KMS-11 (cell line): Measurements from ENCODE around the gene SERPINE1.

Experiments used
- H2AFZ ChIP-seq: fragments of 200-600 bp; sonication (generic); 2 replicates; pipeline ENCODE4 v1.6.1; 2016; ENCODE audit warnings: antibody characterized with exemption, mixed run types, low read depth
- H3K27ac ChIP-seq: fragments of 200-600 bp; sonication (generic); 2 replicates; pipeline ENCODE4 v1.6.1; 2016; ENCODE audit warnings: mild to moderate bottlenecking, mixed run types
- H3K27me3 ChIP-seq: fragments of 200-600 bp; sonication (generic); 2 replicates; pipeline ENCODE4 v1.6.1; 2017; ENCODE audit warnings: mild to moderate bottlenecking, low read depth, mixed run types, moderate library complexity; ENCODE audit not compliant: insufficient read depth
- H3K36me3 ChIP-seq: fragments of 200-600 bp; sonication (generic); 2 replicates; pipeline ENCODE4 v1.6.1; 2017; ENCODE audit warnings: mild to moderate bottlenecking, mixed run types; ENCODE audit not compliant: insufficient read depth
- H3K4me1 ChIP-seq: fragments of 200-600 bp; sonication (generic); 2 replicates; pipeline ENCODE4 v1.6.1; 2016; ENCODE audit warnings: mild to moderate bottlenecking, low read depth, mixed run types; ENCODE audit not compliant: poor library complexity, severe bottlenecking
- H3K4me2 ChIP-seq: fragments of 200-600 bp; sonication (generic); 2 replicates; pipeline ENCODE4 v1.7.0; 2016; ENCODE audit warnings: mild to moderate bottlenecking, mixed run types
- H3K4me3 ChIP-seq: fragments of 200-600 bp; sonication (generic); IDR thresholded peaks from 2 replicates; pipeline ENCODE4 v1.6.1; 2017; ENCODE audit warnings: low read depth, low read length, mixed read lengths; ENCODE audit not compliant: insufficient read depth
- H3K79me2 ChIP-seq: fragments of 200-600 bp; sonication (generic); 2 replicates; pipeline ENCODE4 v1.6.1; 2016; ENCODE audit warnings: low read depth, mixed run types; ENCODE audit not compliant: insufficient read depth
- H3K9ac ChIP-seq: fragments of 200-600 bp; sonication (generic); 2 replicates; pipeline ENCODE4 v1.6.1; 2016; ENCODE audit warnings: mild to moderate bottlenecking, mixed run types
- H4K20me1 ChIP-seq: fragments of 200-600 bp; sonication (generic); 2 replicates; pipeline ENCODE4 v1.6.1; 2016; ENCODE audit warnings: mild to moderate bottlenecking, mixed run types; ENCODE audit not compliant: insufficient read depth
- CTCF ChIP-seq: fragments of 200-600 bp; sonication (generic); conservative IDR thresholded peaks from 2 replicates; pipeline ENCODE4 v1.6.1; 2017; ENCODE audit warnings: low read depth, mild to moderate bottlenecking, antibody characterized with exemption, low read length, moderate library complexity, mixed read lengths

SERPINE1 gene

GRCh38 chr7:101167645-101168411 is 40.9 kb downstream of the SERPINE1 start:
- Histone ChIP-seq H3K4me1 (peaks cover 18% of the 10 kb centered on the region), H3K27ac (no peak overlapping the region), H3K9ac (no peak overlapping the region), H3K27me3 (peaks cover 73% of the 10 kb centered on the region), H4K20me1 (no peaks in the 10 kb centered on the region), H3K4me3 (no peak overlapping the region), H2AFZ (no peak overlapping the region), H3K4me2 (no peak overlapping the region), H3K79me2 (no peaks in the 10 kb centered on the region), H3K36me3 (no peaks in the 10 kb centered on the region)
- no peak for TF ChIP-seq CTCF

- Histone ChIP-seq H3K4me2 (no peak overlapping the region), H3K27me3 (peaks cover 80% of the 10 kb centered on the region), H3K36me3 (no peaks in the 10 kb centered on the region), H3K4me1 (peaks cover 18% of the 10 kb centered on the region), H3K4me3 (no peak overlapping the region), H3K27ac (no peak overlapping the region), H3K9ac (no peak overlapping the region), H2AFZ (no peak overlapping the region), H3K79me2 (no peaks in the 10 kb centered on the region), H4K20me1 (no peaks in the 10 kb centered on the region)
- TF ChIP-seq CTCF = no peak
Observed at GRCh38 chr7:101168412-101169049, 41.6 kb downstream of the SERPINE1 start.

- H3K79me2 ChIP-seq = no peaks in the 10 kb centered on the region
- peak overlapping the region; percentile 18; the same call in 1 of the 2 replicates for H3K4me2 ChIP-seq
- TF ChIP-seq CTCF = no peak
- peaks cover 87% of the 10 kb centered on the region for H3K27me3 ChIP-seq
- peaks cover 18% of the 10 kb centered on the region for H3K4me1 ChIP-seq
- H3K4me3 ChIP-seq = no peak overlapping the region
- no peaks in the 10 kb centered on the region for H3K36me3 ChIP-seq
- H4K20me1 ChIP-seq = no peaks in the 10 kb centered on the region
- peak overlapping the region; percentile 38; the same call in 1 of the 2 replicates for H2AFZ ChIP-seq
- H3K27ac ChIP-seq = no peak overlapping the region
- no peak overlapping the region for H3K9ac ChIP-seq
Observed at GRCh38 chr7:101169110-101169837, 42.4 kb downstream of the SERPINE1 start.

- no peak overlapping the region for H3K4me3 ChIP-seq
- H3K27me3 ChIP-seq = peaks cover 89% of the 10 kb centered on the region
- H3K4me1 ChIP-seq = peaks cover 15% of the 10 kb centered on the region
Observed at GRCh38 chr7:101169838-101170551, 43.1 kb downstream of the SERPINE1 start.

More at GRCh38 chr7:101169838-101170551, 43.1 kb downstream of the SERPINE1 start:
- Histone ChIP-seq H3K79me2 (no peaks in the 10 kb centered on the region), H3K9ac (no peak overlapping the region), H3K4me2 (peak overlapping the region; percentile 18; the same call in 1 of the 2 replicates), H3K36me3 (no peaks in the 10 kb centered on the region), H3K27ac (no peak overlapping the region), H4K20me1 (no peaks in the 10 kb centered on the region), H2AFZ (peak overlapping the region; percentile 38; the same call in 1 of the 2 replicates)
- TF ChIP-seq CTCF = peak; percentile 89
